GM19468 (cell line): ENCODE results near the gene C5orf34.
"Not testable (repeated sequence)": the region's sequence is repeated elsewhere in the genome, so short reads cannot be mapped to it uniquely, and the experiment has no call there.

ENCODE experiments used
- ATAC-seq: cut with Tn5 transposase; IDR thresholded peaks from one replicate; pipeline ENCODE4 v1.9.1; 2021; ENCODE audit warnings: mild to moderate bottlenecking, moderate library complexity, moderate number of reproducible peaks; ENCODE audit not compliant: unreplicated experiment; ENCODE audit errors: extremely low read depth

C5orf34 gene

GRCh38 chr5:43514816-43515677, at the start of gene C5orf34:
Gene C5orf34, minus strand, starts transcription at chr5:43515148. Its CDS starts 5,809 bp downstream, at chr5:43509339.
- peak; percentile 93 for ATAC-seq

- ATAC-seq, result no peak
Measured at GRCh38 chr5:43564289-43564850, 49.4 kb upstream of the C5orf34 start.

- no peak for ATAC-seq
Measured at GRCh38 chr5:43563321-43563720, 48.4 kb upstream of the C5orf34 start.

- no peak for ATAC-seq
Measured at GRCh38 chr5:43561356-43561755, 46.4 kb upstream of the C5orf34 start.

- no peak for ATAC-seq
Measured at GRCh38 chr5:43560128-43560527, 45.2 kb upstream of the C5orf34 start.

- peak; percentile 92 for ATAC-seq
Measured at GRCh38 chr5:43556857-43557542, 42.1 kb upstream of the C5orf34 start, which contains the start of gene PAIP1. Gene PAIP1, minus strand, starts transcription at chr5:43557077. Its CDS starts 231 bp downstream, at chr5:43556846.

GRCh38 chr5:43556607-43556856, 41.6 kb upstream of the C5orf34 start:
- not testable (repeated sequence) for ATAC-seq

- no peak for ATAC-seq
Measured at GRCh38 chr5:43555895-43556606, 41.1 kb upstream of the C5orf34 start.

GRCh38 chr5:43554497-43554896, 39.5 kb upstream of the C5orf34 start:
- no peak for ATAC-seq

- ATAC-seq, result no peak
Measured at GRCh38 chr5:43553381-43553780, 38.4 kb upstream of the C5orf34 start.

- ATAC-seq, result no peak
Measured at GRCh38 chr5:43551731-43552130, 36.8 kb upstream of the C5orf34 start.

- ATAC-seq, result not testable (repeated sequence)
Measured at GRCh38 chr5:43549272-43549671, 34.3 kb upstream of the C5orf34 start.

GRCh38 chr5:43548358-43548757, 33.4 kb upstream of the C5orf34 start:
- ATAC-seq, result no peak

- ATAC-seq, result no peak
Measured at GRCh38 chr5:43547532-43547931, 32.6 kb upstream of the C5orf34 start.

GRCh38 chr5:43543434-43543833, 28.5 kb upstream of the C5orf34 start:
- no peak for ATAC-seq

GRCh38 chr5:43540746-43541145, 25.8 kb upstream of the C5orf34 start:
- no peak for ATAC-seq

GRCh38 chr5:43536972-43537371, 22.0 kb upstream of the C5orf34 start:
- ATAC-seq, result no peak

- ATAC-seq, result no peak
Measured at GRCh38 chr5:43533646-43534045, 18.7 kb upstream of the C5orf34 start.

- no peak for ATAC-seq
Measured at GRCh38 chr5:43530648-43531047, 15.7 kb upstream of the C5orf34 start.

GRCh38 chr5:43523662-43524072, 8.7 kb upstream of the C5orf34 start:
- ATAC-seq, result no peak

GRCh38 chr5:43520615-43521014, 5.7 kb upstream of the C5orf34 start:
- ATAC-seq, result no peak
